ENCODE data around the gene RAC3.

Gene RAC3

GRCh38 chr17:82056729-82057621 lies 25.5 kb downstream of the RAC3 start:
- H3K23ac ChIP-seq (ENCODE audit: low read length) = no peak overlapping the region
- no peak overlapping the region for H4K91ac ChIP-seq (ENCODE audit: low read depth, low read length)
- no peak overlapping the region for H4K12ac ChIP-seq (ENCODE audit: low read depth, low read length)
- no peak overlapping the region for H3K27ac ChIP-seq (ENCODE audit: low read depth, low read length)
- DNase-seq = no peak
- H2AK5ac ChIP-seq (ENCODE audit: low read length) = no peak overlapping the region
- no peak overlapping the region for H2BK12ac ChIP-seq (ENCODE audit: low read length)
- H3K79me2 ChIP-seq (ENCODE audit: control insufficient read depth, insufficient read depth, low read length, poor library complexity) = peaks cover 6% of the 10 kb centered on the region
- no peak overlapping the region for H3K9ac ChIP-seq (ENCODE audit: low read length)
- no peak overlapping the region for H2BK120ac ChIP-seq (ENCODE audit: insufficient read depth, low read length, poor library complexity)
- no peak overlapping the region for H3K4me3 ChIP-seq (ENCODE audit: low read depth, low read length)
- peaks cover 82 to 85% of the 10 kb centered on the region in 2 experiments for H3K36me3 ChIP-seq (ENCODE audit: control insufficient read depth in 1 of 2, insufficient read depth in 2 of 2, low read length in 2 of 2)
- H3K4ac ChIP-seq (ENCODE audit: low read depth, low read length) = no peak overlapping the region
- H3K4me2 ChIP-seq (ENCODE audit: low read length) = no peak overlapping the region
- no peaks in the 10 kb centered on the region for H3K27me3 ChIP-seq (ENCODE audit: insufficient read depth, low read length)
- peaks cover 6 to 7% of the 10 kb centered on the region in 2 experiments for H3K4me1 ChIP-seq (ENCODE audit: control insufficient read depth in 1 of 2, insufficient read depth in 2 of 2, low read length in 2 of 2)
- H2AFZ ChIP-seq (ENCODE audit: insufficient read depth, low read length, poor library complexity) = no peak overlapping the region
- H3K9me3 ChIP-seq (ENCODE audit: insufficient read depth, low read depth, low read length) = peaks cover 2% of the 10 kb centered on the region
- WGBS (ENCODE audit: extremely low coverage, insufficient coverage, insufficient read length) = no CpG with 5 or more reads among the region's 29 CpGs
- no peak overlapping the region for H3K14ac ChIP-seq (ENCODE audit: low read length)
- H2BK5ac ChIP-seq (ENCODE audit: low read depth, low read length, poor library complexity) = no peak overlapping the region
- H3K79me1 ChIP-seq (ENCODE audit: low read length) = no peaks in the 10 kb centered on the region
- no peak overlapping the region for H3K18ac ChIP-seq (ENCODE audit: low read length)
- no peak overlapping the region for H4K8ac ChIP-seq (ENCODE audit: low read depth, low read length)

- Histone ChIP-seq H3K79me2 (ENCODE audit: control insufficient read depth, insufficient read depth, low read length, poor library complexity) (no peaks in the 10 kb centered on the region), H3K9ac (ENCODE audit: low read length) (no peak overlapping the region), H3K4me3 (ENCODE audit: low read depth, low read length) (no peak overlapping the region), H2AK5ac (ENCODE audit: low read length) (no peak overlapping the region), H3K36me3 (ENCODE audit: control insufficient read depth in 1 of 2, insufficient read depth in 2 of 2, low read length in 2 of 2) (peaks cover 92 to 94% of the 10 kb centered on the region in 2 experiments), H3K27ac (ENCODE audit: low read depth, low read length) (no peak overlapping the region), H3K18ac (ENCODE audit: low read length) (no peak overlapping the region), H3K23ac (ENCODE audit: low read length) (no peak overlapping the region), H3K27me3 (ENCODE audit: insufficient read depth, low read length) (no peaks in the 10 kb centered on the region), H3K79me1 (ENCODE audit: low read length) (no peaks in the 10 kb centered on the region), H4K91ac (ENCODE audit: low read depth, low read length) (no peak overlapping the region), H2BK12ac (ENCODE audit: low read length) (no peak overlapping the region), H2AFZ (ENCODE audit: insufficient read depth, low read length, poor library complexity) (no peak overlapping the region), H2BK120ac (ENCODE audit: insufficient read depth, low read length, poor library complexity) (no peak overlapping the region), H4K12ac (ENCODE audit: low read depth, low read length) (no peak overlapping the region), H3K4me2 (ENCODE audit: low read length) (no peak overlapping the region), H3K4ac (ENCODE audit: low read depth, low read length) (no peak overlapping the region), H3K9me3 (ENCODE audit: insufficient read depth, low read depth, low read length) (peaks cover 2% of the 10 kb centered on the region), H3K4me1 (ENCODE audit: control insufficient read depth in 1 of 2, insufficient read depth in 2 of 2, low read length in 2 of 2) (no peaks in the 10 kb centered on the region), H2BK5ac (ENCODE audit: low read depth, low read length, poor library complexity) (no peak overlapping the region), H3K14ac (ENCODE audit: low read length) (no peak overlapping the region), H4K8ac (ENCODE audit: low read depth, low read length) (no peak overlapping the region)
- no CpG with 5 or more reads among the region's 17 CpGs for WGBS (ENCODE audit: extremely low coverage, insufficient coverage, insufficient read length)
- no peak for DNase-seq
These were observed 26.9 kb downstream of the RAC3 start for GRCh38 chr17:82058230-82058854.

- no peaks in the 10 kb centered on the region for H3K79me1 ChIP-seq (ENCODE audit: low read length)
- no peak overlapping the region for H2BK120ac ChIP-seq (ENCODE audit: insufficient read depth, low read length, poor library complexity)
- H3K79me2 ChIP-seq (ENCODE audit: control insufficient read depth, insufficient read depth, low read length, poor library complexity) = no peaks in the 10 kb centered on the region
- no CpG with 5 or more reads among the region's 10 CpGs for WGBS (ENCODE audit: extremely low coverage, insufficient coverage, insufficient read length)
- H4K12ac ChIP-seq (ENCODE audit: low read depth, low read length) = no peak overlapping the region
- no peak overlapping the region for H4K91ac ChIP-seq (ENCODE audit: low read depth, low read length)
- peaks cover 92 to 93% of the 10 kb centered on the region in 2 experiments for H3K36me3 ChIP-seq (ENCODE audit: control insufficient read depth in 1 of 2, insufficient read depth in 2 of 2, low read length in 2 of 2)
- H3K9me3 ChIP-seq (ENCODE audit: insufficient read depth, low read depth, low read length) = peaks cover 2% of the 10 kb centered on the region
- H3K14ac ChIP-seq (ENCODE audit: low read length) = no peak overlapping the region
- DNase-seq = no peak
- no peak overlapping the region for H2BK5ac ChIP-seq (ENCODE audit: low read depth, low read length, poor library complexity)
- H3K4me1 ChIP-seq (ENCODE audit: control insufficient read depth in 1 of 2, insufficient read depth in 2 of 2, low read length in 2 of 2) = no peaks in the 10 kb centered on the region
- H3K4me3 ChIP-seq (ENCODE audit: low read depth, low read length) = no peak overlapping the region
- no peak overlapping the region for H3K18ac ChIP-seq (ENCODE audit: low read length)
- no peak overlapping the region for H3K9ac ChIP-seq (ENCODE audit: low read length)
- H3K4ac ChIP-seq (ENCODE audit: low read depth, low read length) = no peak overlapping the region
- no peaks in the 10 kb centered on the region for H3K27me3 ChIP-seq (ENCODE audit: insufficient read depth, low read length)
- no peak overlapping the region for H2BK12ac ChIP-seq (ENCODE audit: low read length)
- H3K23ac ChIP-seq (ENCODE audit: low read length) = no peak overlapping the region
- H4K8ac ChIP-seq (ENCODE audit: low read depth, low read length) = no peak overlapping the region
- H3K4me2 ChIP-seq (ENCODE audit: low read length) = no peak overlapping the region
- H3K27ac ChIP-seq (ENCODE audit: low read depth, low read length) = no peak overlapping the region
- H2AK5ac ChIP-seq (ENCODE audit: low read length) = no peak overlapping the region
- no peak overlapping the region for H2AFZ ChIP-seq (ENCODE audit: insufficient read depth, low read length, poor library complexity)
These were observed 27.4 kb downstream of the RAC3 start for GRCh38 chr17:82058855-82059249.

- Histone ChIP-seq H4K8ac (ENCODE audit: low read depth, low read length) (no peak overlapping the region), H2BK120ac (ENCODE audit: insufficient read depth, low read length, poor library complexity) (no peak overlapping the region), H3K18ac (ENCODE audit: low read length) (no peak overlapping the region), H4K12ac (ENCODE audit: low read depth, low read length) (no peak overlapping the region), H2BK5ac (ENCODE audit: low read depth, low read length, poor library complexity) (no peak overlapping the region), H3K14ac (ENCODE audit: low read length) (no peak overlapping the region), H3K27me3 (ENCODE audit: insufficient read depth, low read length) (no peaks in the 10 kb centered on the region), H3K23ac (ENCODE audit: low read length) (no peak overlapping the region), H2AK5ac (ENCODE audit: low read length) (no peak overlapping the region), H3K9me3 (ENCODE audit: insufficient read depth, low read depth, low read length) (peaks cover 2% of the 10 kb centered on the region), H3K4ac (ENCODE audit: low read depth, low read length) (no peak overlapping the region), H3K27ac (ENCODE audit: low read depth, low read length) (no peak overlapping the region), H3K4me1 (ENCODE audit: control insufficient read depth in 1 of 2, insufficient read depth in 2 of 2, low read length in 2 of 2) (peaks cover under 1% of the 10 kb centered on the region in 2 experiments), H2BK12ac (ENCODE audit: low read length) (no peak overlapping the region), H3K9ac (ENCODE audit: low read length) (no peak overlapping the region), H3K79me2 (ENCODE audit: control insufficient read depth, insufficient read depth, low read length, poor library complexity) (no peaks in the 10 kb centered on the region), H3K36me3 (ENCODE audit: control insufficient read depth in 1 of 2, insufficient read depth in 2 of 2, low read length in 2 of 2) (peaks cover 89 to 92% of the 10 kb centered on the region in 2 experiments), H3K4me2 (ENCODE audit: low read length) (no peak overlapping the region), H3K4me3 (ENCODE audit: low read depth, low read length) (no peak overlapping the region), H3K79me1 (ENCODE audit: low read length) (no peaks in the 10 kb centered on the region), H4K91ac (ENCODE audit: low read depth, low read length) (no peak overlapping the region), H2AFZ (ENCODE audit: insufficient read depth, low read length, poor library complexity) (no peak overlapping the region)
- DNase-seq = no peak
- no CpG with 5 or more reads among the region's 19 CpGs for WGBS (ENCODE audit: extremely low coverage, insufficient coverage, insufficient read length)
These were observed 28.0 kb downstream of the RAC3 start for GRCh38 chr17:82059272-82060000.
